T-helper 17 cell (primary cell): ENCODE data around the gene ARMC3. TPM values are rescaled to one million over a fixed set of nuclear protein-coding genes. Genes with fewer than 3 reads are reported as not detected.

Source experiments
- ATAC-seq: fragments of 150-1000 bp; cut with Tn5 transposase; 2 replicates; pipeline ENCODE4 v1.10.0; 2021; ENCODE audit warnings: mild to moderate bottlenecking, moderate library complexity
- DNase-seq, 3 donors: peaks; one replicate each; pipeline versions ENCODE4 v3.0.0 to v3.0.0-alpha.2; 2020 to 2021
- H3K9me3 ChIP-seq: one replicate; pipeline ENCODE4 v1.7.0; 2013; ENCODE audit warnings: low read length, mild to moderate bottlenecking; ENCODE audit not compliant: control insufficient read depth, poor library complexity, severe bottlenecking
- H3K27ac Mint-ChIP-seq: one replicate; pipeline ENCODE4 v1.8.0; 2022; ENCODE audit warnings: mild to moderate bottlenecking, moderate library complexity, mixed read lengths
- H3K27me3 Mint-ChIP-seq: one replicate; pipeline ENCODE4 v1.8.0; 2022; ENCODE audit warnings: mixed read lengths
- H3K36me3 Mint-ChIP-seq: one replicate; pipeline ENCODE4 v1.8.0; 2022; ENCODE audit warnings: low read depth, mixed read lengths
- H3K4me1 Mint-ChIP-seq: one replicate; pipeline ENCODE4 v1.8.0; 2022; ENCODE audit warnings: mild to moderate bottlenecking, mixed read lengths
- H3K4me3 Mint-ChIP-seq: one replicate; pipeline ENCODE4 v1.8.0; 2022; ENCODE audit warnings: mild to moderate bottlenecking, moderate library complexity, mixed read lengths
- total RNA-seq, 4 donors: library from RNA in 2 of 4; stranded (reverse) in 2 of 4; gene quantifications; one replicate each; pipeline ENCODE4 v1.2.3 and lab custom pipeline; 2022 to 2026

ARMC3 gene
- total RNA-seq, 2 donors from 2014 or later = 5.0 TPM; not detected in 1

GRCh38 chr10:23015021-23015707 is 87.3 kb downstream of the ARMC3 start:
- DNase-seq = no peak
- ATAC-seq = no peak
- H3K4me3 Mint-ChIP-seq = no peak overlapping the region
- no peaks in the 10 kb centered on the region for H3K36me3 Mint-ChIP-seq
- H3K27ac Mint-ChIP-seq = no peak overlapping the region
- H3K9me3 ChIP-seq = no peaks in the 10 kb centered on the region
- H3K4me1 Mint-ChIP-seq = peaks cover 6% of the 10 kb centered on the region
- peaks cover 39% of the 10 kb centered on the region for H3K27me3 Mint-ChIP-seq

- ATAC-seq (no peak), DNase-seq (no peak)
- Mint-ChIP-seq H3K36me3 (no peaks in the 10 kb centered on the region), H3K27ac (no peak overlapping the region), H3K27me3 (peaks cover 36% of the 10 kb centered on the region), H3K4me1 (peaks cover 6% of the 10 kb centered on the region), H3K4me3 (no peak overlapping the region)
- no peaks in the 10 kb centered on the region for H3K9me3 ChIP-seq
These were observed 88.8 kb downstream of the ARMC3 start for GRCh38 chr10:23016636-23017035.

DNA sequence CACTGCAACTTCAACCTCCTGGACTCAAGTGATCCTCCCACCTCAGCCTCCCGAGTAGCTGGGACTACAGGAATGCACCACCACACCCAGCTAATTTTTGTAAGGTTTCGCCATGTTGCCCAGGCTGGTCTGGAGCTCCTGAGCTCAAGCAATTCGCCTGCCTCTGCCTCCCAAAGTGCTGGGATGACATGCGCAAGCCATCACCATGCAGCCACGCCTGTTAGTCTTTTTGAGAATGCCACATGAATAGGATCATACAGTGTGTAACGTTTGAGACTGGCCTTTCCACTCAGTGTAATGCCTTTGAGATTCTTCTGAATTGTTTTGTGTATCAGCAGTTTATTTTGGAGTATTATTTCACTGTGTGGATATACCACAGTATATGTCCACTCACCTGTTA is 91.8 kb downstream of the ARMC3 start:
- no peaks in the 10 kb centered on the region for H3K9me3 ChIP-seq
- H3K36me3 Mint-ChIP-seq = peaks cover 2% of the 10 kb centered on the region
- peaks cover 30% of the 10 kb centered on the region for H3K27me3 Mint-ChIP-seq
- ATAC-seq (no peak), DNase-seq (no peak)
- peaks cover 4% of the 10 kb centered on the region for H3K4me1 Mint-ChIP-seq
- no peak overlapping the region for H3K4me3 Mint-ChIP-seq
- no peak overlapping the region for H3K27ac Mint-ChIP-seq

DNA sequence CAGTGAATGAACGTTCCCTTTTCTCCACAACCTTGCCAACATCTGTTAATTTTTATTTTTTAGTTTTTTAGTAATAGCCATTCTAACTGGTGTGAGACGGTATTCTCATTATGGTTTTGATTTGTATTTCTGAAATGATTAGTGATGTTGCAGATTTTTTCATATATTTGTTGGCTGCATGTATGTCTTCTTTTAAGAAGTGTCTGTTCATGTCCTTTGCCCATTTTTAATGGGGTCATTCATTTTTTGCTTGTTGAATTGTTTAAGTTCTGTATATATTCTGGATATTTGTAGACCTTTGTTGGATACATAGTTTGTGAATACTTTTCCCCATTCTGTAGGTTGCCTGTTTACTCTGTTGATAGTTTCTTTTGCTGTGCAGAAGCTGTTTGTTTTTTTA is 93.6 kb downstream of the ARMC3 start:
- Mint-ChIP-seq H3K27ac (no peak overlapping the region), H3K27me3 (peaks cover 12% of the 10 kb centered on the region), H3K36me3 (peaks cover 4% of the 10 kb centered on the region), H3K4me1 (no peaks in the 10 kb centered on the region), H3K4me3 (no peak overlapping the region)
- ATAC-seq = no peak
- H3K9me3 ChIP-seq = no peaks in the 10 kb centered on the region
- no peak for DNase-seq

GRCh38 chr10:23024002-23024401 is 96.1 kb downstream of the ARMC3 start:
- Mint-ChIP-seq H3K36me3 (peaks cover 4% of the 10 kb centered on the region), H3K27ac (no peak overlapping the region), H3K27me3 (peaks cover 18% of the 10 kb centered on the region), H3K4me3 (no peak overlapping the region), H3K4me1 (peaks cover 2% of the 10 kb centered on the region)
- DNase-seq (no peak), ATAC-seq (no peak)
- no peaks in the 10 kb centered on the region for H3K9me3 ChIP-seq

- no peaks in the 10 kb centered on the region for H3K9me3 ChIP-seq
- DNase-seq (no peak), ATAC-seq (no peak)
- no peak overlapping the region for H3K4me3 Mint-ChIP-seq
- H3K27me3 Mint-ChIP-seq = peaks cover 36% of the 10 kb centered on the region
- H3K4me1 Mint-ChIP-seq = peaks cover 2% of the 10 kb centered on the region
- no peaks in the 10 kb centered on the region for H3K36me3 Mint-ChIP-seq
- no peak overlapping the region for H3K27ac Mint-ChIP-seq
These were observed 103.5 kb downstream of the ARMC3 start for GRCh38 chr10:23031318-23031717.

DNA sequence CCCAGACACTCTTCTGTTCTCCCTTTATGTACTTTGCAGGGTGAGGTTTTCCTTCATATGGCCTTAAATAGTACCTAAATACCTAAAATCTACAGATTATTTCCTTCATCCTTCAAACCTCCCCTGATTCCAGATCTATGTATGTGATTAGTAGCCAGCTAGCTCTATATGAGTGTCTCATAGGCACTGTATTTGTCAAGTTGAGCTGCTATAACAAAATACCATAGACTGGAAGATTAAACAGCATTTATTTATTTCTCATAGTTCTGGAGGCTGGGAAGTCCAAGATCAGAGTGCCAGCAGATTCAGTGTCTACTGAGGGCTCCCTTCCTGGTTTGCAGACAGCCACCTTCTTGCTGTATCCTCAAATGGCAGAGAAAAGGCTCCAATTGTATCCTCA is 106.9 kb downstream of the ARMC3 start:
- ATAC-seq (no peak), DNase-seq (no peak)
- Mint-ChIP-seq H3K27me3 (peaks cover 40% of the 10 kb centered on the region), H3K36me3 (no peaks in the 10 kb centered on the region), H3K4me1 (no peaks in the 10 kb centered on the region), H3K27ac (no peak overlapping the region), H3K4me3 (no peak overlapping the region)
- H3K9me3 ChIP-seq = no peaks in the 10 kb centered on the region

- no peaks in the 10 kb centered on the region for H3K36me3 Mint-ChIP-seq
- DNase-seq (no peak), ATAC-seq (no peak)
- H3K27me3 Mint-ChIP-seq = peaks cover 35% of the 10 kb centered on the region
- no peak overlapping the region for H3K4me3 Mint-ChIP-seq
- H3K4me1 Mint-ChIP-seq = no peaks in the 10 kb centered on the region
- H3K27ac Mint-ChIP-seq = no peak overlapping the region
- H3K9me3 ChIP-seq = no peaks in the 10 kb centered on the region
These were observed 107.7 kb downstream of the ARMC3 start for GRCh38 chr10:23035569-23035968.

DNA sequence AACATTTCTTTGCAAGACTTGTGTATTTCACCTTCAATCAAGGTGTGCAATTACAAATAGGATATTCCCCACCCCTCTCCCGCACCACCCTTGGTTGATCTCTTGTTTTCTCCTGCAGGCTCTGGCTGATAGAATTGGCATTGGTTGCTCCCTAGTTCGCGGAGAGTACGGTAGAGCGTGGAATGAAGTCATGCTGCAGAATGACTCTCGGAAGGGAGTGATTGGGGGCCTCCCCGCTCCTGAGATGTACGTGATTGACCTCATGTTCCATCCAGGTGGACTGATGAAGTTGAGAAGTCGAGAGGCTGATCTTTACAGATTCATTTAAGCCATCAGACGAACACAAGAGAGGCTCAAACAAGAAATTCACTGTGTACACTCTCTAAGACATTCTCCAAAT is 109.3 kb downstream of the ARMC3 start:
- H3K4me1 Mint-ChIP-seq = no peaks in the 10 kb centered on the region
- no peak overlapping the region for H3K4me3 Mint-ChIP-seq
- no peak overlapping the region for H3K27ac Mint-ChIP-seq
- DNase-seq (no peak), ATAC-seq (no peak)
- peaks cover 25% of the 10 kb centered on the region for H3K27me3 Mint-ChIP-seq
- no peaks in the 10 kb centered on the region for H3K36me3 Mint-ChIP-seq
- H3K9me3 ChIP-seq = no peaks in the 10 kb centered on the region

DNA sequence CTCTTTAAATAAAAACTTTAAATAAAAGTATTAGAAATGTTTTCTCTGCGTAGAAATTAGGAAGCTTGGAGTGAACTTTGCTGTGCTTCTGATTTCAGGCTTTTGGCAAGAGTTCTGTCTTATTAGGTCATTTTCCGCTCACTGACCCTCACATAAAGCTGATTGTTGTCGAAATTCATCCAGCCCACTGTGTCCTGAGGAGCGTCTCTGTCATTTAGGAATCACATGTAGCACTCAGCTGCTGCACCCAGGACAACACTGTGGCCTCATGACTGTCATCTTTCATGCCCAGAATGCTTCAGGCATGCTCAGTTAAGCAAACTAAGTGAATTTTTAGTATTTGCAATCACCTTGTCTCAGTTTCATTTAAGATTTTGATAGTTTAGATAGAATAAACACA is 109.7 kb downstream of the ARMC3 start:
- Mint-ChIP-seq H3K4me3 (no peak overlapping the region), H3K27ac (no peak overlapping the region), H3K36me3 (no peaks in the 10 kb centered on the region), H3K27me3 (peaks cover 25% of the 10 kb centered on the region), H3K4me1 (no peaks in the 10 kb centered on the region)
- no peaks in the 10 kb centered on the region for H3K9me3 ChIP-seq
- DNase-seq (no peak), ATAC-seq (no peak)

GRCh38 chr10:23038172-23038571 is 110.3 kb downstream of the ARMC3 start:
- H3K27ac Mint-ChIP-seq = no peak overlapping the region
- H3K4me3 Mint-ChIP-seq = no peak overlapping the region
- no peak for DNase-seq
- no peaks in the 10 kb centered on the region for H3K4me1 Mint-ChIP-seq
- no peaks in the 10 kb centered on the region for H3K9me3 ChIP-seq
- H3K27me3 Mint-ChIP-seq = peaks cover 24% of the 10 kb centered on the region
- ATAC-seq = no peak
- H3K36me3 Mint-ChIP-seq = no peaks in the 10 kb centered on the region

- no peaks in the 10 kb centered on the region for H3K9me3 ChIP-seq
- ATAC-seq (no peak), DNase-seq (no peak)
- peaks cover 25% of the 10 kb centered on the region for H3K27me3 Mint-ChIP-seq
- H3K4me3 Mint-ChIP-seq = no peak overlapping the region
- H3K27ac Mint-ChIP-seq = no peak overlapping the region
- H3K36me3 Mint-ChIP-seq = no peaks in the 10 kb centered on the region
- no peaks in the 10 kb centered on the region for H3K4me1 Mint-ChIP-seq
These were observed 112.1 kb downstream of the ARMC3 start for GRCh38 chr10:23040002-23040401.

DNA sequence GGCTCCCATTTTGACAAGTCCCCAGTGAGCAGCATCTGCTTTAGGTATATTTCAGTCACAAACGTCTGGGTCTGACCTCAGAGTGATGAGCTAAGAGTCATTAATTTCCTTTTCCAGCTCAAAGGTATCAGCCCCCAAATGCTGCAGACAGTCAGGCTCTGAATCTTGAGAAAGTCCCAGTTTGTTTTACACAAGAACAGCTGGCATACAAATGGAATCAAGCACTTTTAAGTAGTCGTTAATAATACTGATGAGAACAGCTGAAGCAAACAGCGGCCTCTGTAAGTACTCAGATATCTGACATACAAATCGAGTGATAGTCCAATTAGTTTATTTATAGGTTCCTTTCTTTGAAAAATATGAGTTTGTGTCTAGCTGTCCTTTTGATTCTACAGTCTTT is 118.2 kb downstream of the ARMC3 start:
- H3K9me3 ChIP-seq = no peaks in the 10 kb centered on the region
- H3K4me1 Mint-ChIP-seq = no peaks in the 10 kb centered on the region
- ATAC-seq = no peak
- no peak for DNase-seq
- peaks cover 39% of the 10 kb centered on the region for H3K27me3 Mint-ChIP-seq
- H3K4me3 Mint-ChIP-seq = no peak overlapping the region
- no peak overlapping the region for H3K27ac Mint-ChIP-seq
- no peaks in the 10 kb centered on the region for H3K36me3 Mint-ChIP-seq

GRCh38 chr10:23047201-23048050 is 119.6 kb downstream of the ARMC3 start:
- no peak for DNase-seq
- H3K27me3 Mint-ChIP-seq = peaks cover 53% of the 10 kb centered on the region
- ATAC-seq = no peak
- no peaks in the 10 kb centered on the region for H3K36me3 Mint-ChIP-seq
- H3K4me3 Mint-ChIP-seq = no peak overlapping the region
- H3K27ac Mint-ChIP-seq = no peak overlapping the region
- H3K9me3 ChIP-seq = no peaks in the 10 kb centered on the region
- H3K4me1 Mint-ChIP-seq = no peaks in the 10 kb centered on the region
